HEK293 (cell line): ENCODE results near the gene VANGL2.

ENCODE experiments used
- ATF2 ChIP-seq: fragments of 450-650 bp; formaldehyde crosslinking; IDR thresholded peaks from 2 replicates; pipeline ENCODE4 v1.5.1; 2016; ENCODE audit warnings: missing biosample characterization, missing genetic modification characterization, low read depth
- CTCF ChIP-seq: fragments of 450-650 bp; formaldehyde crosslinking; IDR thresholded peaks from 2 replicates; pipeline ENCODE4 v1.5.1; 2016; ENCODE audit warnings: missing biosample characterization, missing genetic modification characterization
- SALL2 ChIP-seq: fragments of 450-650 bp; formaldehyde crosslinking; IDR thresholded peaks from 2 replicates; pipeline ENCODE4 v1.5.0; 2017; ENCODE audit warnings: missing biosample characterization, mild to moderate bottlenecking, missing genetic modification characterization, borderline replicate concordance
- SP2 ChIP-seq: fragments of 450-650 bp; formaldehyde crosslinking; IDR thresholded peaks from 2 replicates; pipeline ENCODE4 v1.5.1; 2016; ENCODE audit warnings: missing biosample characterization, missing genetic modification characterization
- TRIM28 ChIP-seq: IDR thresholded peaks from 2 replicates; pipeline ENCODE4 v1.6.1; 2011; ENCODE audit warnings: low read length, control low read depth, borderline replicate concordance
- ZNF239 ChIP-seq: fragments of 450-650 bp; formaldehyde crosslinking; IDR thresholded peaks from 2 replicates; pipeline ENCODE4 v1.5.1; 2016; ENCODE audit warnings: missing biosample characterization, missing genetic modification characterization
- ZNF274 ChIP-seq, 2 experiments: fragments of 200-500 bp in 1 of 2; fragments of 450-650 bp in 1 of 2; sonication (Bioruptor generic) in 1 of 2; formaldehyde crosslinking in 1 of 2; IDR thresholded peaks; 2 replicates each; pipeline versions ENCODE4 v1.5.1 to v1.6.1; 2014 to 2016; ENCODE audit warnings: borderline replicate concordance in 1 of 2, inconsistent platforms in 1 of 2, low read length in 1 of 2, missing biosample characterization in 1 of 2, missing genetic modification characterization in 1 of 2
- ZNF621 ChIP-seq: fragments of 450-650 bp; formaldehyde crosslinking; IDR thresholded peaks from 2 replicates; pipeline ENCODE4 v1.5.1; 2017; ENCODE audit warnings: missing biosample characterization, missing genetic modification characterization
- ZNF639 ChIP-seq: fragments of 450-650 bp; formaldehyde crosslinking; IDR thresholded peaks from 2 replicates; pipeline ENCODE4 v1.5.1; 2016; ENCODE audit warnings: missing biosample characterization, missing genetic modification characterization
- ZNF670 ChIP-seq: fragments of 450-650 bp; formaldehyde crosslinking; IDR thresholded peaks from 2 replicates; pipeline ENCODE4 v1.5.1; 2016; ENCODE audit warnings: missing biosample characterization, missing genetic modification characterization, low read depth

GRCh38 chr1:160439718-160440117 is 39.4 kb downstream of the VANGL2 start:
- TF ChIP-seq ZNF621 (tag by site-specific recombination) (no peak), SALL2 (tag by site-specific recombination) (no peak), CTCF (tag by site-specific recombination) (no peak), ZNF239 (no peak), ZNF670 (no peak), ATF2 (tag by site-specific recombination) (no peak), SP2 (tag by site-specific recombination) (no peak), TRIM28 (no peak), ZNF639 (tag by site-specific recombination) (no peak), ZNF274 (IDR thresholded peaks at IDR 0.05; ENCODE audit: low read length) (no peak), ZNF274 (tag by site-specific recombination; IDR thresholded peaks at IDR 0.05; ENCODE audit: borderline replicate concordance) (no peak)
